K562 (cell line): Measurements from ENCODE around the gene DGKB. TPM values are rescaled to one million over a fixed set of nuclear protein-coding genes. Genes with fewer than 3 reads are reported as not detected.

Experiments used
- ATAC-seq: fragments of 200-7000 bp; cut with Tn5 transposase; 3 replicates; pipeline ENCODE4 v1.9.1; 2020; ENCODE audit warnings: moderate library complexity
- BruUV-seq: library from RNA; stranded (reverse); fragments of 400-500 nt; replicated peaks from 2 replicates; lab custom pipeline; 2021; lab: Mats Ljungman, UMichigan
- CTCF ChIA-PET: fragments of 300-600 bp; formaldehyde crosslinking; extraction: SDS; loops from one replicate; lab custom pipeline; 2021; ENCODE audit warnings: low intra/inter-chr PET ratio; lab: Yijun Ruan, JAX
- POLR2A ChIA-PET: fragments of 300-600, 350-650 bp; sonication (Branson Sonifier 250); formaldehyde crosslinking; extraction: SDS; loops from one replicate; lab custom pipeline; 2021; ENCODE audit warnings: antibody characterized with exemption, inconsistent platforms; lab: Yijun Ruan, JAX
- DNase-seq, 4 experiments: peaks; one replicate each; pipeline versions ENCODE4 v3.0.0 to v3.0.0-alpha.2; 2011 to 2018; ENCODE audit warnings: low spot score in 3 of 4, mixed read lengths in 3 of 4; ENCODE audit errors: extremely low read depth in 1 of 4
- FAIRE-seq: peaks from 2 replicates; lab custom pipeline; 2011; peaks lifted over from hg19 to GRCh38; lab: Jason Lieb, UNC
- H2AFZ ChIP-seq: 2 replicates; pipeline ENCODE4 v1.6.0; 2011; ENCODE audit warnings: low read depth, low read length, control low read depth, inconsistent platforms
- H3K27ac ChIP-seq: fragments of 200-600 bp; 3 replicates; pipeline ENCODE4 v1.8.0; 2011; ENCODE audit warnings: low read depth, mild to moderate bottlenecking, control low read depth, inconsistent platforms, low read length, moderate library complexity, mixed read lengths; ENCODE audit errors: extremely low read depth
- H3K27me3 ChIP-seq, 2 experiments: fragments of 300-600 bp in 1 of 2; 2 replicates in 1 of 2; 3 replicates in 1 of 2; pipeline versions ENCODE4 v1.6.0 to v1.8.0; 2011; ENCODE audit warnings: inconsistent platforms in 2 of 2, low read length in 2 of 2, mild to moderate bottlenecking in 1 of 2, mixed read lengths in 1 of 2, moderate library complexity in 1 of 2; ENCODE audit not compliant: control insufficient read depth in 2 of 2, insufficient read depth in 2 of 2
- H3K36me3 ChIP-seq: fragments of 300-600 bp; 3 replicates; pipeline ENCODE4 v1.8.0; 2011; ENCODE audit warnings: mild to moderate bottlenecking, low read length, inconsistent platforms; ENCODE audit not compliant: control insufficient read depth, insufficient read depth
- H3K4me1 ChIP-seq, 2 experiments: fragments of 200-600 bp in 1 of 2; replicated peaks in 1 of 2; 2 replicates in 1 of 2; 3 replicates in 1 of 2; pipeline versions ENCODE4 v1.5.1 to v1.8.0; 2011; ENCODE audit warnings: inconsistent platforms in 2 of 2, low read length in 2 of 2, mild to moderate bottlenecking in 1 of 2, mixed read lengths in 1 of 2, moderate library complexity in 1 of 2; ENCODE audit not compliant: control insufficient read depth in 2 of 2, insufficient read depth in 2 of 2
- H3K4me2 ChIP-seq: 2 replicates; pipeline ENCODE4 v1.6.1; 2011; ENCODE audit warnings: low read length, control low read depth, inconsistent platforms, mixed read lengths; ENCODE audit not compliant: insufficient read depth
- H3K4me3 ChIP-seq: fragments of 200-600 bp; sonication (generic), shearing (Covaris generic); 2 replicates; pipeline ENCODE4 v1.5.1; 2016; ENCODE audit warnings: control low read depth, inconsistent platforms
- H3K79me2 ChIP-seq: fragments of 200-600 bp; 3 replicates; pipeline ENCODE4 v1.8.0; 2011; ENCODE audit warnings: low read length, inconsistent platforms; ENCODE audit not compliant: control insufficient read depth, insufficient read depth
- H3K9ac ChIP-seq, 2 experiments: 2 replicates each; pipeline versions ENCODE4 v1.6.0 to v1.6.1; 2011; ENCODE audit warnings: low read depth in 2 of 2, low read length in 2 of 2, control low read depth in 1 of 2, inconsistent platforms in 1 of 2, mild to moderate bottlenecking in 1 of 2, mixed read lengths in 1 of 2; ENCODE audit not compliant: insufficient read depth in 1 of 2
- H3K9me1 ChIP-seq: one replicate; pipeline ENCODE4 v1.6.0; 2011; ENCODE audit warnings: inconsistent platforms, mild to moderate bottlenecking, low read length, moderate library complexity; ENCODE audit not compliant: control insufficient read depth, insufficient read depth
- H3K9me3 ChIP-seq: replicated peaks from 2 replicates; pipeline ENCODE4 v1.5.1; 2011; ENCODE audit warnings: low read depth, low read length, inconsistent platforms; ENCODE audit not compliant: control insufficient read depth, insufficient read depth
- H4K20me1 ChIP-seq: replicated peaks from 2 replicates; pipeline ENCODE4 v1.6.1; 2011; ENCODE audit warnings: low read length, inconsistent platforms, mixed read lengths; ENCODE audit not compliant: control insufficient read depth, insufficient read depth
- SMAD4 ChIP-seq: fragments of 250-450 bp; sonication (Bioruptor Pico); conservative IDR thresholded peaks from 2 replicates; pipeline ENCODE4 v1.8.0; 2021; ENCODE audit warnings: inconsistent platforms, mild to moderate bottlenecking, moderate library complexity
- TFAM ChIP-seq: fragments of 250-450 bp; sonication (Bioruptor Pico); conservative IDR thresholded peaks from 2 replicates; pipeline ENCODE4 v1.5.0; 2021; ENCODE audit warnings: mild to moderate bottlenecking, moderate library complexity
- WGBS: fragments of 100-300 bp; shearing (Covaris generic); methylation state at CpG from one replicate; pipeline ENCODE4 v1.1.6; 2016; ENCODE audit warnings: low coverage, mixed read lengths; ENCODE audit not compliant: insufficient coverage; ENCODE audit errors: missing lambda C conversion rate; 5-methylcytosine and 5-hydroxymethylcytosine counted together
- in situ Hi-C: fragments of 300-500 bp; cut with MboI; formaldehyde crosslinking; loops from 4 replicates; pipeline ENCODE4 v1.15.0; 2018; ENCODE audit warnings: inconsistent platforms, mixed read lengths
- intact Hi-C: fragments of 100-400 bp; cut with micrococcal nuclease; formaldehyde crosslinking; loops from 2 replicates; pipeline ENCODE4 v1.14.2; 2022
- polyA plus RNA-seq, 8 experiments: library from polyadenylated mRNA; depleted of rRNA in 4 of 8; stranded (reverse) in 5 of 8; unstranded in 3 of 8; fragments of >200 nt; fragmentation: Nextera tagmentation in 2 of 8; fragmentation: Illumina TruSeq in 1 of 8; extraction: Ambion mirVana in 2 of 8; extraction: Trizol in 1 of 8; gene quantifications; 2 replicates each; pipeline versions ENCODE4 v1.2.1 to v1.2.3, GENCODE V29; 2011 to 2014; ENCODE audit warnings: inconsistent platforms in 1 of 8, missing spikeins in 1 of 8
- total RNA-seq, 7 experiments: library from RNA; depleted of rRNA in 6 of 7; stranded (reverse); fragments of >200 nt in 6 of 7; fragmentation: Illumina TruSeq in 2 of 7; extraction: Trizol in 2 of 7; gene quantifications; 2 replicates each; pipeline versions ENCODE4 v1.2.1 to v1.2.3, GENCODE V29; 2011 to 2021; ENCODE audit warnings: low replicate concordance in 1 of 7
- TF ChIP-seq, protein P1 (sequence below): sonication (generic); formaldehyde crosslinking; IDR thresholded peaks from 2 replicates; pipeline ENCODE4 v1.8.1; 2023; ENCODE audit warnings: mild to moderate bottlenecking, missing genetic modification reagents

Gene DGKB
- total and polyA plus RNA-seq, 9 of the 15 experiments (the other 6 are each of a cell fraction or from before 2014, with no cell fraction given) = 0.01 TPM; not detected in 8

DNA sequence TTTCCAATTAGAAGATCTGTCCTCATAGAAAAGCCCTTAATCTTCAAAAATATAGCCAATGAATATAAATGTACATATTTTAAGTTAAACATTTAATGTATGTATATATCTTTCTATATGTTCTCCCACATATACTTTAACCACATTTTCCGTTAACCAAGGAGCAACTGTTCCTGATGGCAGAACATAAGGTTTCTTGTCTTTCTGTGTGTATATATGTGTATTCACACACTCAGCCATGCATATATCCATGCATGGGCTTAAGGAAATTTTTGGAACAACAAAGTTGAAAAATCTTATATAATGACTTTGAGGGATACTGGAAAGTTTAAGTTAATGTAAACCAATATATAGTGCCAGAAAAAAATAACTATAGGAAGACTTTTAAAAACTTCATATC lies 274.0 kb downstream of the DGKB start:
- ATAC-seq = no peak
- in situ Hi-C loops = no loop called here
- intact Hi-C loops = no loop called here
- Histone ChIP-seq H3K4me3 (no peak overlapping the region), H3K4me1 (no peaks in the 10 kb centered on the region), H3K9me3 (no peaks in the 10 kb centered on the region; the same call in 1 of the 2 replicates), H3K79me2 (no peaks in the 10 kb centered on the region), H3K9me1 (no peaks in the 10 kb centered on the region), H2AFZ (no peak overlapping the region), H3K9ac (no peak overlapping the region), H3K27ac (no peak overlapping the region), H4K20me1 (no peaks in the 10 kb centered on the region), H3K36me3 (no peaks in the 10 kb centered on the region), H3K4me2 (no peak overlapping the region), H3K27me3 (no peaks in the 10 kb centered on the region)
- BruUV-seq = no TSS peak
- WGBS = 0% methylated on average over 1 of the region's 1 CpG
- POLR2A ChIA-PET = no interaction called here
- CTCF ChIA-PET = interaction anchor here (0.7 kb wide), 1 partner anchor 121 kb away, joined by 3 read pairs; no protein-coding TSS in a partner anchor
- DNase-seq = no peak
- no peak for FAIRE-seq
- TF ChIP-seq, protein P1, sequence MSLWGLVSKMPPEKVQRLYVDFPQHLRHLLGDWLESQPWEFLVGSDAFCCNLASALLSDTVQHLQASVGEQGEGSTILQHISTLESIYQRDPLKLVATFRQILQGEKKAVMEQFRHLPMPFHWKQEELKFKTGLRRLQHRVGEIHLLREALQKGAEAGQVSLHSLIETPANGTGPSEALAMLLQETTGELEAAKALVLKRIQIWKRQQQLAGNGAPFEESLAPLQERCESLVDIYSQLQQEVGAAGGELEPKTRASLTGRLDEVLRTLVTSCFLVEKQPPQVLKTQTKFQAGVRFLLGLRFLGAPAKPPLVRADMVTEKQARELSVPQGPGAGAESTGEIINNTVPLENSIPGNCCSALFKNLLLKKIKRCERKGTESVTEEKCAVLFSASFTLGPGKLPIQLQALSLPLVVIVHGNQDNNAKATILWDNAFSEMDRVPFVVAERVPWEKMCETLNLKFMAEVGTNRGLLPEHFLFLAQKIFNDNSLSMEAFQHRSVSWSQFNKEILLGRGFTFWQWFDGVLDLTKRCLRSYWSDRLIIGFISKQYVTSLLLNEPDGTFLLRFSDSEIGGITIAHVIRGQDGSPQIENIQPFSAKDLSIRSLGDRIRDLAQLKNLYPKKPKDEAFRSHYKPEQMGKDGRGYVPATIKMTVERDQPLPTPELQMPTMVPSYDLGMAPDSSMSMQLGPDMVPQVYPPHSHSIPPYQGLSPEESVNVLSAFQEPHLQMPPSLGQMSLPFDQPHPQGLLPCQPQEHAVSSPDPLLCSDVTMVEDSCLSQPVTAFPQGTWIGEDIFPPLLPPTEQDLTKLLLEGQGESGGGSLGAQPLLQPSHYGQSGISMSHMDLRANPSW (CRISPR knock-in tag) = no peak
- no peak for TF ChIP-seq TFAM (CRISPR knock-in tag)
- no peak for TF ChIP-seq SMAD4
